Stimulated activated CD8-positive, alpha-beta memory T cell treated with anti-CD3 and anti-CD28 coated beads, Interleukin-4, amount 100 ng/mL, for 4 hours (primary cell): Measurements from ENCODE around the gene TGDS.

Source experiments
- DNase-seq, 2 donors: peaks; one replicate each; pipeline ENCODE4 v3.0.0-alpha.2; 2020; ENCODE audit warnings: low read depth in 2 of 2, low spot score in 1 of 2

TGDS gene

GRCh38 chr13:94601446-94602431 lies 5.8 kb upstream of the TGDS start, which contains the start of gene GPR180:
Gene GPR180, plus strand, starts transcription at chr13:94601857. Its CDS starts 71 bp downstream, at chr13:94601928.
- DNase-seq, result peak; percentile 67 to 84

GRCh38 chr13:94599877-94600276 lies 3.9 kb upstream of the TGDS start:
- no peak for DNase-seq

GRCh38 chr13:94598281-94598680 lies 2.3 kb upstream of the TGDS start:
- DNase-seq, result no peak

GRCh38 chr13:94596575-94596971 lies 621 bp upstream of the TGDS start:
- DNase-seq, result no peak

GRCh38 chr13:94595001-94595949 lies 677 bp downstream of the TGDS start:
- no peak for DNase-seq

GRCh38 chr13:94590744-94591143 lies 5.2 kb downstream of the TGDS start:
- DNase-seq, result no peak

- no peak for DNase-seq
These were observed 7.4 kb downstream of the TGDS start for GRCh38 chr13:94588541-94588940.

GRCh38 chr13:94586371-94586770 lies 9.6 kb downstream of the TGDS start:
- no peak for DNase-seq

GRCh38 chr13:94585543-94586101 lies 10.3 kb downstream of the TGDS start:
- DNase-seq, result no peak

GRCh38 chr13:94583926-94584325 lies 12.0 kb downstream of the TGDS start:
- no peak for DNase-seq

GRCh38 chr13:94579063-94579462 lies 16.9 kb downstream of the TGDS start:
- no peak for DNase-seq

- no peak for DNase-seq
These were observed 26.3 kb downstream of the TGDS start for GRCh38 chr13:94569615-94570014.

- no peak for DNase-seq
These were observed 27.5 kb downstream of the TGDS start for GRCh38 chr13:94568443-94568842.

GRCh38 chr13:94567581-94567980 lies 28.4 kb downstream of the TGDS start:
- no peak for DNase-seq

- DNase-seq, result no peak
These were observed 34.8 kb downstream of the TGDS start for GRCh38 chr13:94561126-94561525.

- no peak for DNase-seq
These were observed 35.8 kb downstream of the TGDS start for GRCh38 chr13:94560116-94560515.

- no peak for DNase-seq
These were observed 36.6 kb downstream of the TGDS start for GRCh38 chr13:94559222-94559795.

- DNase-seq, result no peak
These were observed 37.2 kb downstream of the TGDS start for GRCh38 chr13:94558716-94559115.

GRCh38 chr13:94557684-94558235 lies 38.2 kb downstream of the TGDS start:
- no peak for DNase-seq

GRCh38 chr13:94556621-94557020 lies 39.3 kb downstream of the TGDS start:
- no peak for DNase-seq

GRCh38 chr13:94556041-94556440 lies 39.9 kb downstream of the TGDS start:
- no peak for DNase-seq
